Measurements from ENCODE around the gene QPRT.
"Not testable (repeated sequence)": the region's sequence is repeated elsewhere in the genome, so short reads cannot be mapped to it uniquely, and the experiment has no call there.

QPRT gene

DNA sequence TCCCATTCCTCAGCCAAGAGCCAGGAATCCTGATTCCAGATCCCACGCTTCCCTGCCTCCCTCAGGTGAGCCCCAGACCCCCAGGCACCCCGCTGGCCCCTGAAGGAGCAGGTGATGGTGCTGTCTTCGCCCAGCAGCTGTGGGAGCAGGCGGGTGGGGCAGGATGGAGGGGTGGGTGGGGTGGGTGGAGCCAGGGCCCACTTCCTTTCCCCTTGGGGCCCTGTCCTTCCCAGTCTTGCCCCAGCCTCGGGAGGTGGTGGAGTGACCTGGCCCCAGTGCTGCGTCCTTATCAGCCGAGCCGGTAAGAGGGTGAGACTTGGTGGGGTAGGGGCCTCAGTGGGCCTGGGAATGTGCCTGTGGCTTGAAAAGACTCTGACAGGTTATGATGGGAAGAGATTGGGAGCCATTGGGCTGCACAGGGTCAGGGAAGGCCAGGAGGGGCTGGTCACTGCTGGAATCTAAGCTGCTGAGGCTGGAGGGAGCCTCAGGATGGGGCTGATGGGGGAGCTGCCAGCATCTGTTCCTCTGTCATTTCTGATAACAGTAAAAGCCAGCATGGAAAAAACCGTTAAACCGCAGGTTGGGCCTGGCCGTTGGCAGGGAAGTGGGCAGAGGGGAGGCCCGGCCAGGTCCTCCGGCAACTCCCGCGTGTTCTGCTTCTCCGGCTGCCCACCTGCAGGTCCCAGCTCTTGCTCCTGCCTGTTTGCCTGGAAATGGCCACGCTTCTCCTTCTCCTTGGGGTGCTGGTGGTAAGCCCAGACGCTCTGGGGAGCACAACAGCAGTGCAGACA, 15.8 kb upstream of the QPRT start, which contains the start of gene SPN:
Gene SPN (plus strand): TSS at position 232 of the 791 bp plus-strand sequence. CDS start 482 bp downstream, at position 714.
- DNase-seq (ENCODE audit: low spot score) = no peak

DNA sequence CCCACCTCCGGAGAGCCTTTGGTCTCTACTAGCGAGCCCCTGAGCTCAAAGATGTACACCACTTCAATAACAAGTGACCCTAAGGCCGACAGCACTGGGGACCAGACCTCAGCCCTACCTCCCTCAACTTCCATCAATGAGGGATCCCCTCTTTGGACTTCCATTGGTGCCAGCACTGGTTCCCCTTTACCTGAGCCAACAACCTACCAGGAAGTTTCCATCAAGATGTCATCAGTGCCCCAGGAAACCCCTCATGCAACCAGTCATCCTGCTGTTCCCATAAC, 15.2 kb upstream of the QPRT start:
- DNase-seq (ENCODE audit: low spot score) = no peak

- peak; percentile 32 for DNase-seq (ENCODE audit: low spot score)
Observed at GRCh38 chr16:29664091-29664921, 14.7 kb upstream of the QPRT start.

GRCh38 chr16:29665294-29666077, 13.5 kb upstream of the QPRT start:
- DNase-seq (ENCODE audit: low spot score) = peak; percentile 52

- DNase-seq (ENCODE audit: low spot score) = not testable (repeated sequence)
Observed at GRCh38 chr16:29667322-29667610, 11.7 kb upstream of the QPRT start.

DNA sequence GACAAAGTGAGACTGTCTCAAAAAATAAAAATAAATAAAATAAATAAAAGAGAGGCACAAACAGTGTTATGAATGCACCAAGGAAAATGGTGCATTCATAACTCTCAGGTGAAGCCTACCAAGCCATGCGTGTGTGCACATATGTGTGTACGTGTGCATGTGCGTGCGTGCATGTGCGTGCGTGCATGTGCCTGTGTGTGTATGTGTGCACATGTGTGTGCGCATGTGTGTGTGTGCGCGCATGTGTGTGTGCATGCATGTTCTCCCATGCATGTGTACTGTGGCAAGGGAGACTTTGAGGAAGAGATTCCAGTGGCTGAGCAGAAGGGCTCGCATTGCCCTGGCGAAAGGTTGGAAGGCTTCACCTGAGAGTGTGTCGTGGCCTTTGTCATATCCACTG, 11.2 kb upstream of the QPRT start:
- no peak for DNase-seq (ENCODE audit: low spot score)

DNA sequence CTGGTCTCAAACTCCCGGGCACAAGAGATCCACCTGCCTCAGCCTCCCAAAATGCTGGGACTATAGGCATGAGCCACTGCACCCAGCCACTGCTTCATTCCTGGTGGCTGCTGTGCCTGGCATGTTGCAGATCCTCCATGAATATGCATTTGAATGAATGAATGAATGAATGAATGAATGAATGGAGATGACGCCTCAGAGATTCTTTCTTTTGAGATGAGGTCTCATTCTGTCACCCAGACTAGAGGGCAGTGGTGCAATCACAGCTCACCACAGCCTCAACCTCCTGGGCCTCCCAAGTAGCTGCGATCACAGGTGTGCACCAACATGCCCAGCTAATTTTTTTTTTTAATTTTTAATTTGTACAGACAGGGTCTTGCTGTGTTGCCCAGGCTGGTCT, 10.7 kb upstream of the QPRT start:
- no peak for DNase-seq (ENCODE audit: low spot score)

GRCh38 chr16:29673501-29673900, 5.5 kb upstream of the QPRT start:
- DNase-seq (ENCODE audit: low spot score) = no peak

GRCh38 chr16:29674188-29674587, 4.8 kb upstream of the QPRT start:
- no peak for DNase-seq (ENCODE audit: low spot score)

GRCh38 chr16:29675811-29676643, 3.0 kb upstream of the QPRT start:
- no peak for DNase-seq (ENCODE audit: low spot score)

GRCh38 chr16:29676989-29677785, 1.8 kb upstream of the QPRT start:
- no peak for DNase-seq (ENCODE audit: low spot score)

DNA sequence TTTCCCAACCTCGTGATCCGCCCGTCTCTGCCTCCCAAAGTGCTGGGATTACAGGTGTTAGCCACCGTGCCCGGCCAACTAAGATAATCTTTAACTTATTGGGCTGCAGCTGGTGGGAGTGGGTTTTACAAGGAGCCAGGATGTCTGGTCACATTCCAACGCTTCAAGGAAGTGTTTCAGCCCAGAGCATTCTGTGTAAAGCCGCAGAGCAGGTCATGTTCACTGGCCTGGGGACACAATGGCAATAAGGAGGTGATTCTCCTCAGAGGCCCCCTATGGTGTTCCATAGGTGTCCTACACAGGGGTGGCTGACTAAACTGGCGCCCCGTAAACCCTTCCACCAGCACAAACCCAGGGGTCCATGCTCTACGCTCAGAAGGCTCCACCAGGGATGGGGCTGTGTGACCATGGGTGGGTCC, 1.2 kb downstream of the QPRT start:
- no peak for DNase-seq (ENCODE audit: low spot score)

GRCh38 chr16:29683543-29684090, 4.6 kb downstream of the QPRT start:
- no peak for DNase-seq (ENCODE audit: low spot score)

DNA sequence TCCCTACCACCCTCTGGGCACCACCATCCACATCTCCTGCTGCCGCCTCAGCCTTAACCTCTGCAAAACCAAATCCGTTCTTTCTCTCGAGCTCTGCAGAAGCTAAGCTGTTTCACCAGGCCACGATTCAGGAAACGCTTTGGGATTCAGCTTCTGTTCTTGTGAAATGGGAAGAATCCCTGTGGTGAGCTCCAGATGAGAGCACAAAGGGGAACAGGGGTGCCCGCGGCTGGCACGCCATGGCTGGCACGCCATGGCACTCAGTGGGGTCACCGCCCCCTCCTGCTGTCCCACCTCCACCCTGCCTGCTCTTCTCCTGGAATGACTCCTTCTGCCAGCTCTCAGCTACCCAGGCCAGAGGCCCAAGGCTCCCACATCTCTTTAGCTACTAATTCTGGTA, 5.7 kb downstream of the QPRT start:
- DNase-seq (ENCODE audit: low spot score) = no peak

DNA sequence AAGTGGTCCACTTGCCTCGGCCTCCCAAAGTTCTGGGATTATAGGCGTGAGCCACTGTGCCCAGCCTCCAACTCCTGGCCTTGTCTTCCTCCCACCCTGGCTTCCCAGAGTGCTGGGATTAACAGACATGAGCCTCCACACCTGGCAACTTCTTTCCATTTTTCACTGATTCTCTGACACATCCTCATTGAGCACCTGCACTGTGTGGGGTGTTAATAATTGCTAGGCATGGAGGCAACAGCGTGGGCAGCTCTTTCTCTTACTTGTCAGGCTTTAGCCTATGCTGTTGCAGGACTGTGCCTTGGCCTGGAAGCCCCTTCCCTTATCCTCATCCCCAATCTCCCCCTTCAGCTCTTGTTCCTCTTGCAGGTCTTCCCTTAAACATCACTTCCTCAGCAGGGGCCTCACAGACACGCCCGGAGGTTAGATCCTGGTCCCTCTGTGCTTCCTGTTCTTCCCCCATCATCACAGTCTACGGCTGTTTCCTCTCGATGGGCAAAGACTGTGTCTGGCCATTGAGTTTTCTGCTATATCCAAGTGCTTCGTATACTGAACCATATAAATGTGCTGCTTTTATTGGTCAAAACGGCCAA, 7.9 kb downstream of the QPRT start:
- DNase-seq (ENCODE audit: low spot score) = no peak

DNA sequence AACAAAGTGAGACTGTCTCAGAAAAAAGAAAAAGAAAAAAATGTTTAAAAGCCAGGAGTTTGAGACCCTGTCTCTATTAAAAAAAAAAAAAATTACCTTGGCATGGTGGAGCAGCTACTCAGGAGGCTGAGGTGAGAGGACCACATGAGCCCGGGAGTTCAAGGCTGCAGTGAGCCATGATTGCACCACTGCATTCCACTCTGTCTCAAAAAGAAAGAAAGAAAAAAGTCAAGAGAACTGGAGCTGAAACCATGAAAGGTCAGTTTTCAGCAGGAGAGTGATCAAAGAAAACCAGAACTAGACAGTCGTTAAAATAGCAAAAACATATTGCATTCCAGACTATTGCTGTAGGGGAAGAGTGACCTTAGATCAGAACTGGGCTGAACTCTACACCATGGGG, 8.8 kb downstream of the QPRT start:
- DNase-seq (ENCODE audit: low spot score) = no peak

- no peak for DNase-seq (ENCODE audit: low spot score)
Observed at GRCh38 chr16:29688172-29688571, 9.2 kb downstream of the QPRT start.

- DNase-seq (ENCODE audit: low spot score) = not testable (repeated sequence)
Observed at GRCh38 chr16:29689490-29690351, 10.7 kb downstream of the QPRT start.

DNA sequence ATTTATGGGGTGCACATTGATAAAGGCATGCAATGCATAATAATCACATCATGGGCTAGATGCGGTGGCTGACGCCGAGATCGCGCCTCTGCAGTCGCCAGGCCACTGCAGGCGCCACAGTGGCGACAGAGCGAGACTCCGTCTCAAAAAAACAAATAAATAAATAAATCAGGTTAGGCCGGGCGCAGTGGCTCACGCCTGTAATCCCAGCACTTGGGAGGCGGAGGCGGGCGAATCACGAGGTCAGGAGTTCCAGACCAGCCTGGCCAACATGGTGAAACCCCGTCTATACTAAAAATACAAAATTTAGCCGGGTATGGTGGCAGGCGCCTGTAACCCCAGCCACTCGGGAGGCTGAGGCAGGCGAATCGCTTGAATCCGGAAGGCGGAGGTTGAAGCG, 13.6 kb downstream of the QPRT start:
- DNase-seq (ENCODE audit: low spot score) = not testable (repeated sequence)
